ENCODE results near the gene FAM89A.
"Not testable (repeated sequence)": the region's sequence is repeated elsewhere in the genome, so short reads cannot be mapped to it uniquely, and the experiment has no call there.

FAM89A gene

DNA sequence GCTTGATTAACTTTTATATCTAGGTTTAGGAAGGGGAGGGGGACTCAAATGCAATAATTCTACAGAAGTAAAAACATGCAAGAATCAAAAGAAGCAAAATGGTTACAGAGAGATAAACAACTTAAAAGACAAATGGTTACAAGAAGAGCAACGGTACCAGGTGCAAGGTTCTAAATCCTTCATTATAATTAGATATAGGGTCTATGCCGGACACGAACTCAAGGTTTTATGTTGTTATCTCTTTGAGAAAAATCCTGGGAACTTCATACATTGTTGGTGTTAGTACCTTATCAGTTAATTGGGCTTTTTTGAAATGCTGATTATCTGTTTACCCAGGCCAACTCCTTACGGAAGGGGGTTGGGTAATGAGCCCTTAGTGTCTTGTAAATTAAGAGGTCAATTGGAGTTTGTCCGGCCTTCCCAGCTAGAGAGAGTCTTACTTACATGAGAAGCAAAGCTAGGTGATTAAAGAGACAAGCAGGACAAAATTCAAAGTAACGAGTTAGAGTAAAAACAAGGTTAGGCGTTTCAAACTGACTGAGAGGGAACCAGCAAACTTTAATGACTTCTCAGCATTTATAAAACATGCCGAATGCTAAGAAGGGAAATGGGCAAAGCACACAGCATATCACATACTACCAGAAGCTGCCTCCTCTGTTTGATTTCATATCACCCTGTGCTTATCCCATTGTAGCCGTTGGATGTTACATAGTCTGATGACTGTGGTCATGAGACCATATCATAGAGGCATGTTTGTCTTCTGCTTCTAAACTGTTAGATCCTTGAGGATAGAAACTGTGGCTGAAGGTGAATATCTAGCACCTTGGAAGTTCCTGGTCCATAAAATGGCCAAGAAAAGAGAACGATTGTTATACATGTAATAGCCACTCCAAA, 55.2 kb downstream of the FAM89A start:
- DNase-seq, result not testable (repeated sequence)

GRCh38 chr1:230983811-230984210, 56.2 kb downstream of the FAM89A start:
- no peak for DNase-seq

- DNase-seq, result no peak
Measured at GRCh38 chr1:230982696-230983095, 57.4 kb downstream of the FAM89A start.

DNA sequence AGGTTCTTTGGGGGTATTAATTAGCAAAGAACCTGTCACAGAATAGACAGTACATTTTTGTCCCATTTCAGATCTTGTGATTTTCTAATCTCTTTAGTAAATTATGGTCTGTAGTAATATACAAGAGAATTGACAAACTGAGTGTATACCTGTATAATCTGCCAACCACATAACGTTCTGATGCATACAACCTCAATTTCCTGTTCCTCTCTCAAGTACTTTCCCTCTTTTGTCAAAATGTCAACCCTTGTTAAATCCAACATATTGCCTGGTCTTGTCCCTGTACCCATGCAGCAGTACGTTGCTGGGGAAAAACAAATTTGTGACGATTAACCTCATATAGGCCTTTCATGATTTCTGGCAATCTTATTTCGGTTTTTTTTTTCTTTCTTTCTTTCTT, 60.1 kb downstream of the FAM89A start:
- no peak for DNase-seq

DNA sequence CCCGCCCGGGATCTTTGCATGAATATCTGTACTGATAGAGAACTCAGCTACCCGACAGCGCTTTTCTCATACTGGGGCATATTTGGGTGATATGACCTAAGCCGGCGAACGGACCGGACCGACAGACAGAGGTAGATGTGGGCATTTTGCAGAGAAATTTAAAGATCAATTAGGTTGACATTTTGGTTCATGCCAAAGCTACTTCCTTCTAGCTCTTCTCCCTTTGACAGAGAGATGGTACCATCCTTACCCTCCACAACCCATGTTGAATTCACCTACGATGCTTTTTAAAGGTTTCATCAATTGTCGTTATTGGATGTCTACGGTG, 60.7 kb downstream of the FAM89A start:
- DNase-seq, result no peak

DNA sequence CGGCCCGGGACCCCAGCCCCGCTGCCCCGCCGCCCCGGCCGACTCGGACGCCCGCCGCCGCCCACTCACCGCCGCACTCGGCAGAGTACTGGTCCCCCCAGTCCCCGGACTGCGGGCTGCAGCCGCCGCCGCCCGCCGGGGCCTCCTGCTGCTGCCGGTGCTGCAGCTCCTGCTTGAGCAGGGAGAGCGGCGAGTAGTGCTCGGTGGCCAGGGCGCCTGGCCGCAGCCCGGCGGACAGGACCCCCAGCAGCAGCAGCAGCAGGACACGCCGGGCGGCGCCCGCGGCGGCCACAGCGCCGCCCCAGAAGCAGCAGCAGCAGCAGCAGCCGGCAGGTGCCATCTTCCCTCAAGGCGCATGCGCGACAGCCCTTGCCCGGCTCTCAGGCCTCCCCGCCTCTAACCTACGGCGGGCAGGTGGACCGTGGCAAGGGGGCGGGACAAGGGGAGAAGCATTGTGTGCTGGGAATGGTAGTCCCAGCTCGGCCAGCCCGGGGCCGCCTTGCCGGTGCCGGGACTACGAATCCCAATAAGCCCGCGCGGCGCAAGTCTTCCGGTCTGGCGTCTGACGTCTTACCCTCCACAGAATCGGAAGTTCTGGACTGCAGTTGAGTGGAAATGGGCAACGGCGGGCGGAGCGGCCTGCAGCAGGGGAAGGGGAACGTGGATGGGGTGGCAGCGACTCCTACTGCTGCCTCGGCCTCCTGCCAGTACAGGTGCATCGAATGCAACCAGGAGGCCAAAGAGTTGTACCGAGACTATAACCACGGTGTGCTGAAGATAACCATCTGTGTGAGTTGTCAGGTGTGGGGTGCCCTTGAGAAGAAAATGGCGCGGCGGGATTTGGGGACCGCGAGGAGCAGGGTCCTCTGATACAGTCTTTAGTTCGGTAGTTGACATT, 61.3 kb downstream of the FAM89A start, which contains the start of the genes ARV1 and TTC13:
TSS of gene ARV1 (plus strand) at position 604 of the 898 bp plus-strand sequence. CDS start at position 616, 12 bp downstream.
TSS of gene TTC13 (minus strand) at position 371 of the 898 bp plus-strand sequence. CDS start at position 340, 31 bp downstream.
- peak; percentile 100 for DNase-seq

DNA sequence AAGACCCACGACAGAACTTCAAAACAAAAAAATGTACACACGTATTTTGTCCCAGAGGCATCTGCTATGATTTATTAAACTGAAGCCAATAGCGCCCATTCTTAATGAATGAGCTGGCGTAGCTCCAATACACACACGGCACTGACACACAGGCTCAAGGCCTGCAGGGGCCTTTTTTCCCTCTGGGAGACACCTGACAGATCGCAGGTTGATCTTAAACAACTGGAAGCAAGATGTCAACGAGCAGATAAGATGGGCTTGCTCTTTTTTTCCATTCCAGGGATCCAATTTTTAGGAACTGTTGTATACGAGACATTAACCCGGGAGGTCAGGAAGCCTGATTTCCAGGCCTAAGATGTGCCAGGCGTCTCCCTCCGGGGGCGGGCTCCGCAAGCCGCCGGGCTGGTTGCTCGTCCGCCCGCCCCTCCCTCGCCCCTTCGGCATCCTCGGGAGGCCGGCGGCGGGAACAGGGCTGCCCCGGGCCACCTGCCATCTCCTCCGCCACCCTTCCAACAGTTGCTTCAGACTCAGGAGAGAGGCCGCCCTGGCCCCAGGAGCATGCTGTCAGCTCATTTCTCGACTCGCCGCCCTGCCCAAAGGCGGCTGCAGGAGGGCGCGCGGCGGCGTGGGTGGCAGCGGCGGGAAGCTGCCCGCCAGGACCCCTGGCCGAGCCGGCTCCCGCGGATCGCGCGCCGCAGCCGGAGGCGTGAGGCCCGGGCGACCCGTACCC, 62.1 kb downstream of the FAM89A start:
- DNase-seq, result peak; percentile 93

- DNase-seq, result no peak
Measured at GRCh38 chr1:230976825-230977747, 63.0 kb downstream of the FAM89A start.

DNA sequence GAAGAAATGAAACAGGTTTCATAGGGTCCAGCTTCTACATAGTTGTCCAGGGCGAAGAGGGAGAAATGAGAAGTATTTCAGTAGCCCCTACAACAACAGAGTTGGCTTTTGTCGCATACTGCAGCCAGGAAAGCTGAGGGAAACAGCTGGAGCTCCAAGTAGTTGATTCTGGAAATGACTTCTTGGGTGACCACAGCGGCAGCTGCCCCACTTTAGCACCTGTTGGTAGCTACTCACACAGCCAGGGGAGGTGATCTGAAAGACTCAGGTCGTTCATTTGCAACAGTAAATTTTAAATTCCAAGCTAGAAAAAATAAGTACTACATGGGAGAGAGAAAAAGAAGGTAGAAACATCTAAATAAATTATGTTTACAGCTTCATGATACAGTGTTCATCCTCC, 63.7 kb downstream of the FAM89A start:
- DNase-seq, result no peak

GRCh38 chr1:230975636-230976035, 64.4 kb downstream of the FAM89A start:
- DNase-seq, result no peak

- DNase-seq, result no peak
Measured at GRCh38 chr1:230972855-230973271, 67.2 kb downstream of the FAM89A start.

DNA sequence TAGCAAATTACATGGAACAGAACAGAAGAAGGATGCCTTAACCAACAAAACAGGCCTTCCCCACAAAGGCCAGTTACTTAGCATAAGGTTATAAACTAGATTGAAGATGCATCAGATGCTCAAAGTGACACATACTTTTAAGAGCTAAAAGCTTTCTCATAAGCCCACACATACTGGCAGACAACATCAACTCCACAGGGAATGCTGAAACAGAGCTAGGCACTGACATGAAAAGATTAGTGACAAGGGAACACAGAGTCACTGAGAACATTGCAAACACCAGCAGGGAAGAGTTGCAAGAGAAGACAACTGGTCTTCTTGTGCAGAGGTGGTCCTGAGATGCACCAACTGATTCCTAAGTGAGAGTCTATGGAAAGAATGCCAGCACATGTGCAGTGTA, 68.3 kb downstream of the FAM89A start:
- DNase-seq, result no peak

DNA sequence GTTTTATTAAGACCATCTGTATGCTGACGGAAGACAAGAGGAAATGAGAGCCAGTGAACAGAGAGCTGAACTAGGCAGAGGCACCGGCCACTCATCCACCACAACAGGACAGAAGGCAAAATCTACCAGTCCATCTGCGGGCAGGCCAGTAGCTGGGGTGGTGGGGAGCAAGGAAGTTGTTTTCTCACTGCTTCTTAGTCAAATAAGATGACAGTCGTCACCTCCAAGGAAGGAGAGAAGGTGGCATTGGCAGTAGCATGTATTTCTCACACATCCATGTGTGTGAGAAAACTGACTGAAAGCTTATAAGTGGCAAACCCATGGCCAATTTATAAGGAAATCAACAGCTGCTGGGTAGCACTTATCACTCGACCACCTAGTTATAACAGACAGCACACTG, 69.6 kb downstream of the FAM89A start:
- no peak for DNase-seq
